Activated naive CD8-positive, alpha-beta T cell treated with anti-CD3 and anti-CD28 coated beads for 36 hours (primary cell): ENCODE data around the gene DNAJC18. TPM values are rescaled to one million over a fixed set of nuclear protein-coding genes. Genes with fewer than 3 reads are reported as not detected.
"Not testable (repeated sequence)": the region's sequence is repeated elsewhere in the genome, so short reads cannot be mapped to it uniquely, and the experiment has no call there.

Experiments
- DNase-seq: peaks from one replicate; pipeline ENCODE4 v3.0.0; 2021
- H3K27ac Mint-ChIP-seq: one replicate; pipeline ENCODE4 v1.8.0; 2022; ENCODE audit warnings: mild to moderate bottlenecking, moderate library complexity, mixed read lengths
- H3K27me3 Mint-ChIP-seq: one replicate; pipeline ENCODE4 v1.8.0; 2022; ENCODE audit warnings: mild to moderate bottlenecking, mixed read lengths
- H3K36me3 Mint-ChIP-seq: one replicate; pipeline ENCODE4 v1.8.0; 2021; ENCODE audit warnings: mild to moderate bottlenecking, mixed read lengths
- H3K4me1 Mint-ChIP-seq: one replicate; pipeline ENCODE4 v1.8.0; 2021; ENCODE audit warnings: mixed read lengths
- H3K4me3 Mint-ChIP-seq: one replicate; pipeline ENCODE4 v1.8.0; 2022; ENCODE audit warnings: mild to moderate bottlenecking, moderate library complexity, mixed read lengths
- H3K9me3 Mint-ChIP-seq: one replicate; pipeline ENCODE4 v1.8.0; 2022; ENCODE audit warnings: mixed read lengths
- total RNA-seq, 2 experiments: library from RNA; stranded (reverse); gene quantifications; one replicate each; pipeline ENCODE4 v1.2.3, GENCODE V29; 2021

DNAJC18 gene
- total RNA-seq, 2 experiments from 2014 or later, result 20.5 to 21.8 TPM

GRCh38 chr5:139393497-139394122 is 45.7 kb downstream of the DNAJC18 start:
- Mint-ChIP-seq H3K9me3 (no peaks in the 10 kb centered on the region), H3K27ac (peak overlapping the region; percentile 85), H3K4me1 (peaks cover 45% of the 10 kb centered on the region), H3K4me3 (peak overlapping the region; percentile 92), H3K27me3 (no peaks in the 10 kb centered on the region), H3K36me3 (peaks cover 17% of the 10 kb centered on the region)
- peak; percentile 35 for DNase-seq

- Mint-ChIP-seq H3K27me3 (no peaks in the 10 kb centered on the region), H3K9me3 (no peaks in the 10 kb centered on the region), H3K36me3 (peaks cover 17% of the 10 kb centered on the region), H3K4me1 (peaks cover 45% of the 10 kb centered on the region), H3K4me3 (peak overlapping the region; percentile 92), H3K27ac (peak overlapping the region; percentile 85)
- peak; percentile 92 for DNase-seq
These were observed 46.4 kb downstream of the DNAJC18 start for GRCh38 chr5:139392678-139393496.

GRCh38 chr5:139392324-139392677 is 47.0 kb downstream of the DNAJC18 start:
- no peaks in the 10 kb centered on the region for H3K27me3 Mint-ChIP-seq
- no peaks in the 10 kb centered on the region for H3K9me3 Mint-ChIP-seq
- DNase-seq, result no peak
- H3K27ac Mint-ChIP-seq, result no peak overlapping the region
- H3K4me3 Mint-ChIP-seq, result peak overlapping the region; percentile 96
- peaks cover 17% of the 10 kb centered on the region for H3K36me3 Mint-ChIP-seq
- peaks cover 45% of the 10 kb centered on the region for H3K4me1 Mint-ChIP-seq

GRCh38 chr5:139391570-139392323 is 47.6 kb downstream of the DNAJC18 start:
- Mint-ChIP-seq H3K36me3 (peaks cover 17% of the 10 kb centered on the region), H3K9me3 (no peaks in the 10 kb centered on the region)

GRCh38 chr5:139390639-139391569 is 48.4 kb downstream of the DNAJC18 start:
- H3K36me3 Mint-ChIP-seq, result peaks cover 17% of the 10 kb centered on the region
- no peaks in the 10 kb centered on the region for H3K27me3 Mint-ChIP-seq
- no peak for DNase-seq
- no peaks in the 10 kb centered on the region for H3K9me3 Mint-ChIP-seq
- peaks cover 45% of the 10 kb centered on the region for H3K4me1 Mint-ChIP-seq
- H3K27ac Mint-ChIP-seq, result peak overlapping the region; percentile 94
- H3K4me3 Mint-ChIP-seq, result peak overlapping the region; percentile 96

More at GRCh38 chr5:139391570-139392323, 47.6 kb downstream of the DNAJC18 start:
- peak overlapping the region; percentile 96 for H3K4me3 Mint-ChIP-seq
- no peaks in the 10 kb centered on the region for H3K27me3 Mint-ChIP-seq
- H3K4me1 Mint-ChIP-seq, result peaks cover 45% of the 10 kb centered on the region
- no peak for DNase-seq
- H3K27ac Mint-ChIP-seq, result peak overlapping the region; percentile 94

- peaks cover 53% of the 10 kb centered on the region for H3K4me1 Mint-ChIP-seq
- DNase-seq, result peak; percentile 79
- H3K27ac Mint-ChIP-seq, result peak within 1 kb of the TSS; percentile 94
- H3K9me3 Mint-ChIP-seq, result no peaks in the 10 kb centered on the region
- H3K36me3 Mint-ChIP-seq, result peaks cover 17% of the 10 kb centered on the region
- H3K27me3 Mint-ChIP-seq, result no peaks in the 10 kb centered on the region
- peak within 1 kb of the TSS; percentile 75 for H3K4me3 Mint-ChIP-seq
These were observed 49.4 kb downstream of the DNAJC18 start, which contains the start of gene MZB1 for GRCh38 chr5:139389701-139390638. TSS of gene MZB1 (minus strand) at chr5:139389913. CDS start at chr5:139389856, 57 bp downstream.

- Mint-ChIP-seq H3K9me3 (no peaks in the 10 kb centered on the region), H3K4me1 (peaks cover 56% of the 10 kb centered on the region), H3K27me3 (no peaks in the 10 kb centered on the region)
These were observed 51.0 kb downstream of the DNAJC18 start for GRCh38 chr5:139388198-139388821.

GRCh38 chr5:139387611-139388197 is 51.6 kb downstream of the DNAJC18 start:
- peaks cover 54% of the 10 kb centered on the region for H3K4me1 Mint-ChIP-seq
- H3K4me3 Mint-ChIP-seq, result no peak overlapping the region
- DNase-seq, result no peak
- H3K36me3 Mint-ChIP-seq, result peaks cover 16% of the 10 kb centered on the region
- H3K27ac Mint-ChIP-seq, result peak overlapping the region; percentile 74
- no peaks in the 10 kb centered on the region for H3K27me3 Mint-ChIP-seq
- no peaks in the 10 kb centered on the region for H3K9me3 Mint-ChIP-seq

More at GRCh38 chr5:139388198-139388821, 51.0 kb downstream of the DNAJC18 start:
- peaks cover 17% of the 10 kb centered on the region for H3K36me3 Mint-ChIP-seq
- peak overlapping the region; percentile 74 for H3K27ac Mint-ChIP-seq
- H3K4me3 Mint-ChIP-seq, result peak overlapping the region; percentile 75
- DNase-seq, result no peak

GRCh38 chr5:139386956-139387355 is 52.4 kb downstream of the DNAJC18 start:
- H3K27ac Mint-ChIP-seq, H3K9me3 Mint-ChIP-seq: not testable (repeated sequence)

GRCh38 chr5:139386050-139386438 is 53.3 kb downstream of the DNAJC18 start:
- no peaks in the 10 kb centered on the region for H3K27me3 Mint-ChIP-seq
- H3K4me1 Mint-ChIP-seq, result peaks cover 47% of the 10 kb centered on the region
- peaks cover 8% of the 10 kb centered on the region for H3K36me3 Mint-ChIP-seq
- DNase-seq, result no peak
- no peaks in the 10 kb centered on the region for H3K9me3 Mint-ChIP-seq
- H3K4me3 Mint-ChIP-seq, result no peak overlapping the region
- no peak overlapping the region for H3K27ac Mint-ChIP-seq

More at GRCh38 chr5:139386956-139387355, 52.4 kb downstream of the DNAJC18 start:
- Mint-ChIP-seq H3K4me1 (peaks cover 56% of the 10 kb centered on the region), H3K36me3 (peaks cover 15% of the 10 kb centered on the region)
- DNase-seq, H3K4me3 Mint-ChIP-seq, H3K27me3 Mint-ChIP-seq: not testable (repeated sequence)

- no peak for DNase-seq
- H3K4me1 Mint-ChIP-seq, result peaks cover 40% of the 10 kb centered on the region
These were observed 54.0 kb downstream of the DNAJC18 start for GRCh38 chr5:139385061-139386049.

GRCh38 chr5:139384591-139385051 is 54.7 kb downstream of the DNAJC18 start:
- Mint-ChIP-seq H3K36me3 (peaks cover 7% of the 10 kb centered on the region), H3K4me3 (no peak overlapping the region), H3K9me3 (no peaks in the 10 kb centered on the region), H3K4me1 (peaks cover 33% of the 10 kb centered on the region), H3K27me3 (no peaks in the 10 kb centered on the region), H3K27ac (peak overlapping the region; percentile 69)
- DNase-seq, result no peak

More at GRCh38 chr5:139385061-139386049, 54.0 kb downstream of the DNAJC18 start:
- peak overlapping the region; percentile 29 for H3K4me3 Mint-ChIP-seq
- no peaks in the 10 kb centered on the region for H3K27me3 Mint-ChIP-seq
- H3K36me3 Mint-ChIP-seq, result peaks cover 8% of the 10 kb centered on the region
- peak overlapping the region; percentile 69 for H3K27ac Mint-ChIP-seq
- H3K9me3 Mint-ChIP-seq, result no peaks in the 10 kb centered on the region
